GM04504 (cell line): ENCODE measurements around the gene CELA2B.
"Not testable (repeated sequence)": the region's sequence is repeated elsewhere in the genome, so short reads cannot be mapped to it uniquely, and the experiment has no call there.

Experiments
- DNase-seq: peaks from one replicate; pipeline ENCODE4 v3.0.0-alpha.2; 2012; ENCODE audit warnings: low read depth

Gene CELA2B

GRCh38 chr1:15469361-15469760 is 6.5 kb upstream of the CELA2B start:
- no peak for DNase-seq

- DNase-seq: not testable (repeated sequence)
These were observed 6.0 kb upstream of the CELA2B start for GRCh38 chr1:15469821-15470448.

GRCh38 chr1:15471067-15471466 is 4.8 kb upstream of the CELA2B start:
- DNase-seq: not testable (repeated sequence)

GRCh38 chr1:15471723-15472122 is 4.2 kb upstream of the CELA2B start:
- DNase-seq: not testable (repeated sequence)

- no peak for DNase-seq
These were observed 3.3 kb upstream of the CELA2B start for GRCh38 chr1:15472587-15472986.

DNA sequence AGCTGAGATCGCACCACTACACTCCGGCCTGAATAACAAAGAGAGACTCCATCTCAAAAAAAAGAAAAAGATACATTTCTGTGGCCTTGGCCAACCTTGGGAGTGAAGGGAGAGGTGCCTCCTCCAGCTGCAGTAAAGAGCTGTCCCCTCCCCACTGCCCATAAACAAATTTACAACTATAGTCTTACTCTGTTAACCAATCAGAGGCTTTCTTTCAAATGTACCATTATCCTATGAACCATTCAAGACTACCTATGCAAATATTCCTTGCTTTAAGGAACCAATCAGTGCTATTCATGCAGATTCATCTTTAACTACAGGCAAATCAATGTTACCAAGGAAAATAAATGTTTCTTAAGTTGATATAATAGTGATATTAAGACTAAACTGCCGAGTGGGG is 1.0 kb downstream of the CELA2B start:
- DNase-seq: no peak

DNA sequence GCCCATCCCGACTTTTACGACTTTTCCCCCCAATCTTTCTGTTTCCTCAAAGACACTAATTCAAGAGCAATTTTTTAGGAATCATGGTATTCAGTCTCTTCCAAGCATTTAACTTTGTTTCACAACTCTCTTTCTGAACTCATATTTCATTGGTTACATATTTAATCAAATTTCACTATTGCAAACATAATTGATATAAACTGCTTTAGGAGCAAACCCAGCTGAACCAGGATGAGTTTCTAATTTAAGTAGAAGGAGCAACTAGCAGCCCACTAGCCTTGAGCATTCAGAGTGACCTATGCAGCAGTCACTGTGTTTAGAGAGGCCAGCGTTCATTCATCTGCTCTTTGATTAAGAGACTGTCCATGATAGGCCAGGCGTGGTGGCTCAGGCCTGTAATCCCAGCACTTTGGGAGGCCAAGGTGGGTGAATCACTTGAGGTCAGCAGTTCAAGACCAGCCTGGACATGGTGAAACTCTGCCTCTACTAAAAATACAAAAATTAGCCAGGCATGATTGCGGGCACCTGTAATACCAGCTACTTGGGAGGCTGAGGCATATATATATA is 1.8 kb downstream of the CELA2B start:
- no peak for DNase-seq

GRCh38 chr1:15479654-15480347 is 3.9 kb downstream of the CELA2B start:
- no peak for DNase-seq

DNA sequence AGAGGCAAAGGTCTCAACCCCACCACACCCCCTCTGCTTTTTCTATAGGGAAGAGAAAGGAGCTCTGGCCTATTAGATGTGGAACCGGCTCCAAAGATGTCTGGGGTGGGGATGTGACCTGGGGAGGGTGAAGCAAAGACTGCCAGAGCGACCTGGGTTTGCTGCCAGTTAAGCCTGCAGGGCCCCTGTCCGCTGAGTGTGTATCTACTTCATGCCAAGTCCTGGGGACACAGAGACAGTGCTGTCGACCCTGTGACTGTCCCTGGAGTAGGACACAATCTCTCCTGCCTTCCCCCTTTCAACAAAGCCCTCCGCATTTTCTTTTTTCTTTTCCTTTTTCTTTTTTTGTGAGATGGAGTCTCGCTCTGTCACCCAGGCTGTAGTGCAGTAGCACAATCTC is 6.6 kb downstream of the CELA2B start:
- DNase-seq: not testable (repeated sequence)

- not testable (repeated sequence) for DNase-seq
These were observed 7.2 kb downstream of the CELA2B start for GRCh38 chr1:15482983-15483543.

DNA sequence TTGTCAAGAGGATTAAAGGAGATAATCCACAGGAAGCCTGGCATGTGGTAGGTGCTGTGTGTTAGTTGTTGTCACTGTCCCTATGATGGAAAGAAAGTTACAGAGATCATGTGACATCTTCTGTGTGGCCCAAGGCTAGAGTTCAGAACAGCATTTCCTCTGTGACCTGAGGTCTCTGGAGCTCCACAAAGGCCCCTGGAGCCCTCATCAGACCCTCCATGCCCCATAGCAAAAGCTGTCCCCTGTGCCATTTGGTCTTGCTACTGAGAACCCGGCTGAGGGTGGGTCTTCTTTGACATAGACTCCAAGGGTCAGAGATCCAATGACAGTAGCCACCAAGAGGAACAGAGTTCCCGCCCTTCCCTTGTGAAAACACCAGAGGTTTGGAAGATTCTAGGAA is 8.1 kb downstream of the CELA2B start:
- DNase-seq: no peak

- not testable (repeated sequence) for DNase-seq
These were observed 8.5 kb downstream of the CELA2B start for GRCh38 chr1:15484443-15484842.

DNA sequence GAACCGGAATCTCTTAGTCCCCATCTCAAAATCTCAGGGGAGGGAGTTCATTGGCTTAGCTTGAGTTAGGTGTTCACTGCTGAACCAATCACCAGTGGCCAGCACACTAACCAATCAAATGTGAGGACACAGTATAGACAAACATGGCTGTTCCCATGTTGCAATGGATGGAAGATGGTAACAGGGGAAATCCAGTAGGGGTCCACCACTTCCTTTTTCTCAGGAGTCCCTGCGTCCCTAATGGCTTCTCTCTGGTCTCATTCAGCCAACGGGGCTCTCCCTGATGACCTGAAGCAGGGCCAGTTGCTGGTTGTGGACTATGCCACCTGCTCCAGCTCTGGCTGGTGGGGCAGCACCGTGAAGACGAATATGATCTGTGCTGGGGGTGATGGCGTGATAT is 9.7 kb downstream of the CELA2B start:
- no peak for DNase-seq

DNA sequence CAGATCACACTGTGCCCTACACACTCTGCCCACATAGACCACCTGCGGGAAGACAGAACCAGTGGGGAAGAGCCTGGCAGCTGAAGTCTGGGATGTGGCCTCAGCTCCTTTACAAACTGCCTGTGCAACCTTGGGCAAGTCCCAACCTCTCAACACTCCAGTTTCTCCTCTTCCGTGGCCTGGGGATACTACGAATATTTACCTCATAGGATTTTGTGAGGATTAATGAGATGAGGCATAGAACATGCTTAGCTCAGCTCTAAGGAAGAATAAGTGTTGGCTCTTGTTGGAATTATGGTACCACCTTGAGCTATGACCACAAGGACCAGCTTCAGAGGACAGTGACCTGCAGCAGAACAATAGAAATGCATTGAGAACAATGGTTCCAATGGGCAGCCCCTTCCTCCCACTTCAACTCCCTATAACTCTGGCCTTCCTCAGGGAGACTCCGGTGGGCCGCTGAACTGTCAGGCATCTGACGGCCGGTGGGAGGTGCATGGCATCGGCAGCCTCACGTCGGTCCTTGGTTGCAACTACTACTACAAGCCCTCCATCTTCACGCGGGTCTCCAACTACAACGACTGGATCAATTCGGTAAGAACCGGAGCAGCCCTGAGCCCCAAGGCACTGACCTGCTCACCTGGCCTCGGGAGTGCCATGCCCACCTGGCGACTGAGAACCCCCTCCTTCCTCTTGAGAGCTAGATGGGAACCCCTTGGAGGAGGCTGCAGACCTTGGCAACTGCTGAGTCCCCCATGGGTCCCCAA is 11.1 kb downstream of the CELA2B start:
- not testable (repeated sequence) for DNase-seq

DNA sequence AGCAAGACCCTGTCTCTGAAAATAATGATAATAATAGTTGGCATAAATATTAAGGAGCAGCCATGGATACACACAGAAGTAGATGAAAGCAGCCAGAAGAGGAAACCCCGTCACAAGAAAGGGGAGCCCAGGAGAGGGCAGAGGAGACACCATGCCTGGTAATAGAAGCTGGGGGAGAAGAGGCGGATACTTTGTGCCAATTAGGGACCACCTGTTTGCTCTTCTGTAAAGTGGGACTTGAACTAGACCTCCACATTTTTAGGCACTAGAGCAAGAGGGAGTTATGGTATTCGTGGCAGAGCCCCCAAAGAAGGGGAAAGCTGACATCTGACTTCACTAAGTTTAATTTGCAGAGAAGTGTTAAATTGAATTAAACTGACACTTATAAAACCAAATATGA is 12.5 kb downstream of the CELA2B start:
- DNase-seq: no peak

GRCh38 chr1:15489052-15489736 is 13.3 kb downstream of the CELA2B start:
- DNase-seq: no peak

- not testable (repeated sequence) for DNase-seq
These were observed 15.1 kb downstream of the CELA2B start for GRCh38 chr1:15491010-15491409.

- no peak for DNase-seq
These were observed 16.7 kb downstream of the CELA2B start for GRCh38 chr1:15492596-15492995.

DNA sequence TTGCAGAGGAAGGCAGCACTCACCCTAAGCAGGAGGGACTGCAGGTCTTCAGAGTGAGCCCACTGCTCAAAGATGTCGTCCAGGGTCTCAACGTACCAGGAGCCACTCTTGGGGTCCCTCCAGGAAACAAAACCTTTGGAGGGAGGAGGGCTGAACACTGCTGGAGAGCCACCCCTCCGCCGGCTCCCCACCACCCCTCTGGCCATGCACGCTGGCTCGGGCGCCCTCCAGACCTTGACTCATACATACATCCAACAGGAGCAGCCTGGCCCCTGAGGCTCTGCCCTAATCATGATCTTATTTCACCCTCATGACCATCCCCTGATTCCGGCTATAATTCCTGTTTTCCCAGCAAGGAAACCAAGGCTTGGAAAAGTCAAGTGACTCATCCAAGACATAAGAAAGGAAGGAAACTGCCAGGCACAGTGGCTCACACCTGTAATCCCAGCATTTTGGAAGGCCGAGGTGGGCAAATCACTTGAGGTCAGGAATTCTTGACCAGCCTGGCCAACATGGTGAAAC is 18.0 kb downstream of the CELA2B start:
- DNase-seq: no peak

- no peak for DNase-seq
These were observed 24.6 kb downstream of the CELA2B start for GRCh38 chr1:15500184-15501178.
